CD4-positive, CD25-positive, alpha-beta regulatory T cell (primary cell): ENCODE results near the gene PPP1R15B. TPM values are rescaled to one million over a fixed set of nuclear protein-coding genes. Genes with fewer than 3 reads are reported as not detected.

Source experiments
- polyA plus RNA-seq, 4 donors: library from polyadenylated mRNA; unstranded; fragments of 300-500 nt; fragmentation: Illumina TruSeq; gene quantifications; one replicate each; pipeline ENCODE4 v1.2.3, GENCODE V29; 2021
- total RNA-seq: library from RNA; stranded (reverse); gene quantifications from one replicate; pipeline ENCODE4 v1.2.3, GENCODE V29; 2022

The PPP1R15B gene
- total and polyA plus RNA-seq, 5 donors from 2014 or later = 13.2 to 239 (median 22.1) TPM

Other genes with a start within 250 kb of the PPP1R15B start
- gene REN, start 245.5 kb downstream of the PPP1R15B start, total RNA-seq = not detected
- gene REN, start 245.5 kb downstream of the PPP1R15B start, polyA plus RNA-seq = not detected
- 0.59 TPM for gene KISS1, start 215.3 kb downstream of the PPP1R15B start, total RNA-seq
- not detected for gene KISS1, start 215.3 kb downstream of the PPP1R15B start, polyA plus RNA-seq
- not detected for gene GOLT1A, start 197.8 kb downstream of the PPP1R15B start, total RNA-seq
- not detected for gene GOLT1A, start 197.8 kb downstream of the PPP1R15B start, polyA plus RNA-seq
- gene PLEKHA6, start 51.9 kb downstream of the PPP1R15B start, total RNA-seq = 0.17 TPM
- gene PLEKHA6, start 51.9 kb downstream of the PPP1R15B start, polyA plus RNA-seq = not detected
- gene PIK3C2B, start 83.0 kb upstream of the PPP1R15B start, total RNA-seq = 39.5 TPM
- gene PIK3C2B, start 83.0 kb upstream of the PPP1R15B start, polyA plus RNA-seq = 1 to 10 TPM in 3 of 4 donors, under 1 TPM in 1; 0.90 to 2.2 (median 1.5) TPM
- 263 TPM for gene MDM4, start 104.6 kb upstream of the PPP1R15B start, total RNA-seq
- 10 to 100 TPM; 10.0 to 20.0 (median 11.3) TPM for gene MDM4, start 104.6 kb upstream of the PPP1R15B start, polyA plus RNA-seq